RWPE1 (cell line): Measurements from ENCODE around the gene ZNF460.

Source experiments
- CTCF ChIA-PET: fragments of 350-600 bp; sonication (Branson Sonifier 250); formaldehyde crosslinking; extraction: SDS; loops from one replicate; lab custom pipeline; 2021; lab: Yijun Ruan, JAX
- POLR2A ChIA-PET: fragments of 400-600 bp; formaldehyde crosslinking; extraction: SDS; loops from one replicate; lab custom pipeline; 2020; ENCODE audit warnings: antibody characterized with exemption; ENCODE audit not compliant: low non-redundant PET; lab: Yijun Ruan, JAX
- DNase-seq: peaks from one replicate; pipeline ENCODE4 v3.0.0; 2012; ENCODE audit warnings: low spot score
- H3K27ac ChIP-seq: fragments of 450-650 bp; 2 replicates; pipeline ENCODE4 v1.5.1; 2017
- TF ChIP-seq, protein P1 (sequence below): fragments of 450-650 bp; conservative IDR thresholded peaks from 2 replicates; pipeline ENCODE4 v1.5.1; 2017; ENCODE audit warnings: low read depth, mild to moderate bottlenecking

ZNF460 gene

DNA sequence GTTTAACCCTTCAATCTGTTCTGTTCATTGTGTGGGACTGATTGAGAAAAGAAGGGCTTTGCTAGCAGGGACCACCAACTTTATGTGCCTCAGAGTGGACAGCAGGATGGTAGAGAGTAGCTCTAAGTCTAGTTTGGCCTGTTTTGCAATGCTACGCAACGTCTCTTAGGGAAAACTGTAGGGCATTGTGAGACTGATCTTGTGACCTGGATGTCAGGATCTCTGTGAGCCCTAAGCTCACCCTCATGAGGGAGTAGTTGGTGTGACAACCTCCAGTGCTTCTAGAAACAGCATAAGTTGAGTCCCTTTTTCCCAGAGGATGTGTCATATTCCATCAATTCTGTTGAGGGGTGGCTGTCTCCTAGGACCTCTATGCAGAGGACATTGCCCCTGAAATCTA, 30.5 kb downstream of the ZNF460 start:
- no peak overlapping the region for H3K27ac ChIP-seq
- POLR2A ChIA-PET: no interaction called here
- DNase-seq: no peak
- CTCF ChIA-PET: no interaction called here
- TF ChIP-seq, protein P1, sequence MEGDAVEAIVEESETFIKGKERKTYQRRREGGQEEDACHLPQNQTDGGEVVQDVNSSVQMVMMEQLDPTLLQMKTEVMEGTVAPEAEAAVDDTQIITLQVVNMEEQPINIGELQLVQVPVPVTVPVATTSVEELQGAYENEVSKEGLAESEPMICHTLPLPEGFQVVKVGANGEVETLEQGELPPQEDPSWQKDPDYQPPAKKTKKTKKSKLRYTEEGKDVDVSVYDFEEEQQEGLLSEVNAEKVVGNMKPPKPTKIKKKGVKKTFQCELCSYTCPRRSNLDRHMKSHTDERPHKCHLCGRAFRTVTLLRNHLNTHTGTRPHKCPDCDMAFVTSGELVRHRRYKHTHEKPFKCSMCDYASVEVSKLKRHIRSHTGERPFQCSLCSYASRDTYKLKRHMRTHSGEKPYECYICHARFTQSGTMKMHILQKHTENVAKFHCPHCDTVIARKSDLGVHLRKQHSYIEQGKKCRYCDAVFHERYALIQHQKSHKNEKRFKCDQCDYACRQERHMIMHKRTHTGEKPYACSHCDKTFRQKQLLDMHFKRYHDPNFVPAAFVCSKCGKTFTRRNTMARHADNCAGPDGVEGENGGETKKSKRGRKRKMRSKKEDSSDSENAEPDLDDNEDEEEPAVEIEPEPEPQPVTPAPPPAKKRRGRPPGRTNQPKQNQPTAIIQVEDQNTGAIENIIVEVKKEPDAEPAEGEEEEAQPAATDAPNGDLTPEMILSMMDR: no peak

DNA sequence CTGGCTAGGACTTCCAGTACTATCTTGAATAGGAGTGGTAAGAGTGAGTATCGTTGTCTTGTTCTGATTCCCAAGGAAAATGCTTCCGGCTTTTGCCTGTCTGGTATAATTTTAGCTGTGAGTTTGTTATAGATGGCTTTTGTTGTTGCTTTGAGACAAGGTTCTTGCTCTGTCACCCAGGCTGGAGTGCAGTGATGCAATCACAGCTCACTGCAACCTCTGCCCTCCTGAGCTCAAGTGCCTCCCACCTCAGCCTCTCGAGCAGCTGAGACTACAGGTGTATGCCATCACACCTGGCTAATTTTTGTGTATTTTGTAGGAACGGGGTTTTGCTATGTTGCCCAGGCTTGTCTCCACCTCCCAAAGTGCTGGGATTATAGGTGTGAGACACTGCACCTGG, 33.9 kb downstream of the ZNF460 start:
- no peak overlapping the region for H3K27ac ChIP-seq
- ChIA-PET CTCF (no interaction called here), POLR2A (no interaction called here)
- no peak for DNase-seq
- TF ChIP-seq, protein P1: no peak

DNA sequence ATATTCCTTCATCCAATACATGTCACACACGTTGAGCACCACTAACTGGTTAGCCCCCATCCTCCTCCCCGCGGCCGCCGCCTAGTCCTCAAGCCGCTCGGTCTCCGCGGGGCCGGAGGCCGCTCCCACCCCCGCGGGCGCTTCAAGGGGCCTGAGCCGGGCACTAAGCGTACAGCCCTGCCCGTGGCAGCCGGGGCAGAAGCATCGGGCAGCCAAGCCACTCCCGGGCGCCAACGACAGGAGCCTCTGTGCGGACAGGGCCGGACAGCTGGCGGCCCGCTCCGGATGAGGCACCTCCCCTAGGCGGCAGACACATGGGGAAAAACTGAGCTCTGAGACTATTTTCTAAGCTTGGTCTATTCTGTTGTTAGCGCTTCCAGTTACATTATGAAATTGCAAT, 37.2 kb downstream of the ZNF460 start:
- no peak overlapping the region for H3K27ac ChIP-seq
- TF ChIP-seq, protein P1: no peak
- no peak for DNase-seq
- ChIA-PET CTCF (interaction anchor here (0.6 kb wide), 1 partner anchor 39 kb away, joined by 3 read pairs; no protein-coding TSS in a partner anchor), POLR2A (no interaction called here)

DNA sequence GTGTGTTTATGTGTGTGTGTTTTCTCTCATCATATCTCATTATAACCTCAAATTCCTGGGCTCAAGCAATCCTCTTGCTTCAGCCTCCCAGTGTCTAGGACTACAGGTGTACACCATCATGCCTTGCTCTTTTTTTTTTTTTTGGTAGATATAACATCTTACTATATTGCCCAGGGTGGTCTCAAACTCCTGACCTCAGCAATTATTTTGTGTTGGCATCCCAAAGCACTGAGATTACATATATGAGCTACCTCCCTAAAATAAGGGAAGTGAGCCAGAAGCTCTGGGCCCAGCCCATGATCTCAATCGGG, 39.5 kb downstream of the ZNF460 start:
- no peak for DNase-seq
- TF ChIP-seq, protein P1: no peak
- POLR2A ChIA-PET: interaction anchor here (0.6 kb wide), 3 partner anchors 18 to 685 kb away, joined by 3 read pairs; no protein-coding TSS in a partner anchor
- peak overlapping the region; percentile 74 for H3K27ac ChIP-seq
- CTCF ChIA-PET: no interaction called here

DNA sequence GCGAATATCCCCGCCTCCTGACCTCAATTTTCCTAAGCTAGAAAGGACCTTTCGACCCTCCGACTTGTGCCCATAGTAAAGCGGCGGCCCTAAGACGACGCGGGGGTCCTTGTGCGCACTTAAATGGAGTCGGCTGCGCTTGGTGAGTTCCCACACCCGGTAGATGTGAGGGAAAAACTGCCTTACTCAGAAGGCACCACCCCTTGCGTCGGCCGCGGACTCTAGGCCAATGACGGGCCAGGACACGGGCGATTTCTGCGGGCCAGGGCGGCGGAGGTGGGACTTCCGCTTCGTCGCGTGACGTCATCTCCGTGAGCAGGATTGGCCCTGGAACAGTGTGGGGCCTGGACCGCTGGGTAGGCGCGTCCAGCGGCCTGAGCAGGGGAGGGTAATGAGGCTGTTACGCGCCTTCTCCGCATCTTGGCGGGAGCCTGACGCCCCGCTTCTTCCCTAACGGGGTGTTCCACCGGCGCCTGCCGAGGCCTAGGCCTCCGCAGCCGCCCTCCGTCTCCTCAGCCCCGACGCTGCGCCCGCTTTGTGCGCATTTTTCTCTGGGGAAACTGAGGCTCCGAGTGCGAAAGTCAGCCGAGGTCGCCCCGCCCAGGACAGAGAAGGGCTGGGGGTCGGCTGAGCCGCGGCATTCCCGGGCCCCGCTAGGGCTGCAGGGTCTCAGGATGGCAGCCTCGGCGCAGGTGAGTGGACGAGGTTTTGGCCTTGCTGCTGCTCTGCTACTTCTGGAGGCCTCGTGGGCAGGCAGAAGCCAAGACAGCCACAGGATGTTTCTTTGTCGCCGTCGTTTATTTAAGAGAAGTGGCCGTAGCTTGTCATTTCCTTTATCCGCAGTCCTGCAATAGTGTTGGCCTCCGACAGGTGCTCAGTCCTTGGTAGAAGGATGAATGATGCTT, 40.1 kb downstream of the ZNF460 start, which contains the start of gene ZNF543:
TSS of gene ZNF543 (plus strand) at position 293 of the 905 bp plus-strand sequence. CDS start at position 675, 382 bp downstream.
- POLR2A ChIA-PET: interaction anchor here (0.6 kb wide), 3 partner anchors 18 to 684 kb away, joined by 3 read pairs; no protein-coding TSS in a partner anchor
- TF ChIP-seq, protein P1: no peak

DNA sequence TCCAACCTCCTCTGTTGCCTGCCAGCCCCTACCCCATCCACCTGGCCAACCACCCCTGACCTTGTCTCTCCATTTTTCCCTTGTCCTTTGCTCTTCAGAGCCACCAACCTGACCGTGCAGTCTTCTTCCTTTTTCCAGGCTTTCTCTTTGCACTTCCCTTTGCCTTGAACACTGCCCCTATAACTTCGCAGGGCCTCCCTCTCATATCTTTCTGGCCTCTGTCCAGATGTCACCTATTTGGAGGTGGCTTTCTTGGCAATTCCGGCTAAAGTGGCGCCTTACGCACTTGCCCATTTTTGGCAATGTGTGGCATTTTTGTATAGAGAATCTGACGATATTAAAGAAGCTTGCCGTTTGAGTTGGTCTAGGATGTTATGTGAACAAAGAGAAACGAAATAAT, 40.8 kb downstream of the ZNF460 start:
- DNase-seq: no peak
- CTCF ChIA-PET: no interaction called here
- POLR2A ChIA-PET: no interaction called here
- peak overlapping the region; percentile 74 for H3K27ac ChIP-seq
- TF ChIP-seq, protein P1: no peak

More for the DNA sequence above, 40.1 kb downstream of the ZNF460 start, which contains the start of gene ZNF543:
- peak; percentile 98 for DNase-seq
- CTCF ChIA-PET: no interaction called here
- H3K27ac ChIP-seq: peak within 1 kb of the TSS; percentile 74
